Gastroesophageal sphincter (tissue), 3 donors: ENCODE results near the gene MTERF4.

Experiments used
- CTCF ChIP-seq, 4 experiments: fragments of 200-600 bp in 2 of 4; fragments of 450-650 bp in 2 of 4; sonication (generic) in 1 of 4; IDR thresholded peaks; one replicate each; pipeline ENCODE4 v1.5.1; 2017 to 2019; ENCODE audit warnings: antibody characterized with exemption in 4 of 4, mild to moderate bottlenecking in 2 of 4, moderate library complexity in 2 of 4
- EP300 ChIP-seq: sonication (generic); formaldehyde crosslinking; IDR thresholded peaks from one replicate; pipeline ENCODE4 v1.6.1; 2017; ENCODE audit warnings: antibody characterized with exemption, mild to moderate bottlenecking
- POLR2A ChIP-seq, 2 donors: fragments of 450-650 bp; IDR thresholded peaks; one replicate each; pipeline ENCODE4 v1.6.1; 2017; ENCODE audit warnings: antibody characterized with exemption in 2 of 2, mild to moderate bottlenecking in 2 of 2, moderate library complexity in 1 of 2
- POLR2AphosphoS5 ChIP-seq: sonication (generic); formaldehyde crosslinking; IDR thresholded peaks from one replicate; pipeline ENCODE4 v1.6.1; 2017; ENCODE audit warnings: antibody characterized with exemption

DNA sequence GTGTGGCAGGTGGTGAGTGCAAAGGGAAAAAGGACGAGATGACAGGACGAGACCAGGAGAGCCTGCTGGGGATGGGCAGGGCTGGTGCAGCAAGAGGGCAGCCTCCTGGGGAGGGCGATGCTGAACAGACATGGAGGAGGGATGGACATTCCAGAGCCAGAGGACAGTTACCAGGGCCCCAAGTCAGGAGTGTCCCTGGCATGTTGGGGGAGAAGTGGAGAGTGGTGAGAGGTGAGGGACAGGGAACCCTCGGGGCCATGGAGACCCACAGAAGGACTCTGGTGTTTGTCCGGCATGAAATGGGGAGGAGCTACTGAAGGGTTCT lies 19.0 kb downstream of the MTERF4 start:
- TF ChIP-seq CTCF (IDR thresholded peaks at IDR 0.05): no peak
- TF ChIP-seq POLR2AphosphoS5: no peak
- TF ChIP-seq POLR2A (IDR thresholded peaks at IDR 0.05): no peak
- TF ChIP-seq EP300: no peak
